GM04504 (cell line): ENCODE measurements around the gene ZNF320.
"Not testable (repeated sequence)": the region's sequence is repeated elsewhere in the genome, so short reads cannot be mapped to it uniquely, and the experiment has no call there.

Experiments
- DNase-seq: peaks from one replicate; pipeline ENCODE4 v3.0.0-alpha.2; 2012; ENCODE audit warnings: low read depth

The ZNF320 gene

DNA sequence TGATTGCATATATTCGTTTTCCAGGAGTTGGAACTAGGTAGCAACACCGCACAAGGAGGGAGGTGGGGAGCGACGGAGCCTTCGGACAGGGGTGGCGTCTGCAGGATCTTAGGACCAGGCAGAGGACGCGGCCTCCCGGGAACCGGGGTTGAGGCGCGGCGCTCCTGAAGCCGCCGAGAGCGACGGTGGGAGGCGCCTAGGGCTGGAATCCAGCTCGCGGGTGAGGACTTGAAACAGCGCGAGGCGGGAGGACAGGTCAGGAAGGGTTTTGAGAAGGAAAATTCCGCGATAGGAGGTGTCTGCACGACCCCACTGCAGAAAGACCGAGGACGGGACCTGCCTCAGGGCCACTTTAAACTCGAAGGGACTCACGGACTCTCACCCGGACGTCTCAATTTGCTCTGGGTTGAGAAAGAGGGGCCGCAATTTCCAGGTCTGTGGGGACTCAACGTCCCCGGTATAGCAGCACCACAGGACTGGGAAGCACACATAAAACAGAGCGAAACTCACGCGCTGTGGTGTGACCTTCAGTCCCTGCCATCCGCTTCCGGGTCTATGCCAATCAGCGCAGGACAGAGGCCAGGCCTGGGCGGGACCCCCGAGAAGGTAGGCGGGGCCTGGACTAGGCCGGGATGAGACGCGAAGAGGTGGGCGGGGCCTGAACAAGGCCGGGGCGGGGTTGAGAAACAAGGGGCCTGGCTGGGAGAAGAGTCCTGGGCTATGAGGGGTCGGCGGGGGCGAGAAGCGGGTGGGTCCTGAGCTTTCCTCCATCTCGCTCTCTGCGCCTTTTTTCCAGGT is at the start of gene ZNF320:
Gene ZNF320 (minus strand): TSS at position 498 of the 798 bp plus-strand sequence. CDS start 7,380 bp downstream, outside the sequence.
- DNase-seq = peak; percentile 86

DNA sequence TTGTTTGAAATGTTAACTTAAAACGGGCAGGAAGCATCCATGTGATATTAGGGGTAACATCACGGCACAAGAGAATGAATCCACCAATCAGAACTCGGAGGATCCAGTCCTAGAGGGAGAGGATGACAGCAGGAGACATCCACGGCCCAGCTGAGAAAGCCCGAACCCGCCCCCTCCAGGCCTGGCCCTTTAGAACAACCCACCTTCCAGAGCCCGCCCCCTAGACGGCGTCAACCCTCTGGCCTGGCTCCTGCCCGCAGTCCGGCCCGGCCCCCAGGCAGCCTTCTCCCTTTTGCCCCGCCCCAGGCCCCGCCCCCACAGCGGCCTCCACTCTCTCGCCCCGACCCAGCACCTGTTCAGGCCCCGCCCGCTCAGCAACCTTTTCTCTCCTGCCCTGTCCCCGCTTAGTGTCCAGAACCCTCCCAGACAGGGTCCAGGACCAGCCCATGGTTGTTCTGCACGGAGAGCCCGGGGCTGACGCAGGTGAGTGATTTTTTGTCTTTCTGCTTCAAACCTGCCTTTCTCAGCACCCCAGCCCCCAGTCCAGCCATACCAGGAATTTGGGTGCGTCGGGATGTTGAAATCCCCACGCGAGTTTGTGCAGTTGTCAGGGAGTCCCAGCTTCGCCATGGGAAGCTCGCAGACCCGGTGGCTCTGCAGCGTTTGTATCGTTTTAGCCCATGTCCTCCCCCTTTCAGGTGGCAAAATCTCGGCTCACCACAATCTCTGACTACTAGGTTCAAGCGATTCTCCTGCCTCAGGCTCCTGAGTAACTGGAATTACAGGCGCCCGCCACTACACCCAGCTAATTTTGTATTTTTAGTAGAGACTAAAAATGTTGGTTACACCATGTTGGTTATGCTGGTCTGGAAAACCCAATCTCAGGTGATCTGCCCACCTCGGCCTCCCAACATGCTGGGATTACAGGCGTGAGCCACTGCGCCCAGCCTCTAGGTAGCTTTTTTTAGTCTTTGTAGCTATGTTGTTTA is 49.2 kb upstream of the ZNF320 start:
- no peak for DNase-seq

DNA sequence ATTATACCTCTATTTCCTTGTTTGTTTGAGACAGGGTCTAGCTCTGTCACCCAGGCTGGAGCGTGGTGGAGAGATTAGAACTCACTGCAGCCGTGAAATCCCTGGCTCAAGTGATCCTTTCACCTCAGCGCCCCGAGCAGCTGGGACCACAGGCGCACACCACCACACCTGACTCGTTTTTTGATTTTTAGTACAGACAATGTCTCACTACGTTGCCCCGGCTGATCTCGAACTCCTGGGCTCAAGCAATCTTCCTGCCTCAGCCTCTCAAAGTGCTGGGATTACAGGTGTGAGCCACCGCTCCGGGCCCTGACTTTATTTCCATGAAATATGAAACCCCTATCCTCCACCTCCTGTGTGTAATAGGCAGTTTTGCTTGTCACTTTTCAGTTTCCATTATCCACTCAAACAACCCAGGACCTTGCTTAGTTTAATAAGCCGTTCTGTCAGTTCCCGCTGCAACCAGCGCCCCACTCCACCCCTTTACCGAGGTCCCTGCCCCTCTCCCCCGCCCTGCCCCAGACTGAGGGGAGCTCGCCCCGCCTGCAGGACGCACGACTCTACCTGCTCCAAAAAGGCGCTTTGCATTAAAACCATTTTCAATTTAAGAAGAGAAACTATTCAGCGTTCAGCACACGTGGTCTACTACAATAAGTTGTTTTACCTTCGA is 48.4 kb upstream of the ZNF320 start:
- no peak for DNase-seq

DNA sequence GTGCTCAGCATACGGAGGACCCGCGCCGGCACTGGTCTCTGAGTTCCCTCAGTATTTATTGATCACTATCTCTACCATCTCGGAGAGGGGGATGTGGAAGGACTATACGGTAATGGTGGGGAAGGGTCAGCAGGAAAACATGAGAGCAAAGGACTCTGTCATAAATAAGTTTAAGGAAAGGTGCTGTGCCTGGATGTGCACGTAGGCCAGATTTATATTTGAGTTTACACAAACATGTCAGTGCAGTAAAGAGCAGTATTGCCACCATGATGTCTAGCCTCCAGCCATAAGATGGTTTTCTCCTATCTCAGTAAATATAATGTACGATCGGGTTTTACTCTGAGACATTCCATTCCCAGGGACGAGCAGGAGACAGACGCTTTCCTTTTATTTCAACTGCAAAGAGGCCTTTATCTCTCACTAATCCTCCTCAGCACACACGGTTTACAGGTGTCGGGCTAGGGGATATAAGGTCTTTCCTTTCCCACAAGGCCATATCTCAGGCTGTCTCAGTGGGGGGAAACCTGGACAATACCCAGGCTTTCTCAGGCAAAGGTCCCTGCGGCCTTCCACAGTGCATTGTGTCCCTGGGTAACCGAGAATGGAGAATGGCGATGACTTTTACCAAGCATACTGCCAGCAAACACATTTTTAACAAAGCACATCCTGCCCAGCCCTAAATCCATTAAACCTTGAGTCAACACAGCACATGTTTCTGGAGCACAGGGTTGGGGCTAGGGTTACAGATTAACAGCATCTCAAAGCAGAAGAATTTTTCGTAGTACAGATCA is 47.5 kb upstream of the ZNF320 start:
- DNase-seq = not testable (repeated sequence)

DNA sequence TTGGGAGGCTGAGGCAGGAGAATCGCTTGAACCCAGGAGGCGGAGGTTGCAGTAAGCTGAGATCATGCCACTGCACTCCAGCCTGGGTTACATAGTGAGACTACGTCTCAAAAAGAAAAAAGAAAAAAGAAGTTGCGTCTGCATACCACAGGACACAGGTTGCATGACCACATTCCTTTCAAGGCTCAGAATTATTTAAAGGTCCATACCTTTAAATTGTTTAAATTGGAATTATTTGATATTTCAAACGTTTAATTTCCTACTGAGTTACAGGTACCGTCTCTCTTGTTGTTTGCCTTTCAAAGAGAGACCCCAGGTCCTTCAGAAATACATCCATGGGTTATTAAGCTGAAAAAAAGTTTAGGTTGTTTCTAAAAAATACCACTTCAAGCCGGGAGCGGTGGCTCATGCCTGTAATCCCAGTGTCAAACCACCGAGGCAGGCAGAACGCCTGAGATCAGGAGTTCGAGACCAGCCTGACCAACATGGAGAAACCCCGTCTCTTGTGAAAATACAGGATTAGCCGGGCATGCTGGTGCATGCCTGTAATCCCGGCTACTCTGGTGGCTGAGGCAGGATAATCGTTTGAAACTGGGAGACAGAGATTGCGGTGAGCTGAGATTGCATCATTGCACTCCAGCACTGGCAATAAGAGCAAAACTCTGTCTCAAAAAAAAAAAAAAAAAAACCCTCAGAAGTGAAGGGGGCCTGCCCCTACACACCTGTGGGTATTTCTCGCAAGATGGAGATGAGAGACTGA is 46.6 kb upstream of the ZNF320 start:
- no peak for DNase-seq

DNA sequence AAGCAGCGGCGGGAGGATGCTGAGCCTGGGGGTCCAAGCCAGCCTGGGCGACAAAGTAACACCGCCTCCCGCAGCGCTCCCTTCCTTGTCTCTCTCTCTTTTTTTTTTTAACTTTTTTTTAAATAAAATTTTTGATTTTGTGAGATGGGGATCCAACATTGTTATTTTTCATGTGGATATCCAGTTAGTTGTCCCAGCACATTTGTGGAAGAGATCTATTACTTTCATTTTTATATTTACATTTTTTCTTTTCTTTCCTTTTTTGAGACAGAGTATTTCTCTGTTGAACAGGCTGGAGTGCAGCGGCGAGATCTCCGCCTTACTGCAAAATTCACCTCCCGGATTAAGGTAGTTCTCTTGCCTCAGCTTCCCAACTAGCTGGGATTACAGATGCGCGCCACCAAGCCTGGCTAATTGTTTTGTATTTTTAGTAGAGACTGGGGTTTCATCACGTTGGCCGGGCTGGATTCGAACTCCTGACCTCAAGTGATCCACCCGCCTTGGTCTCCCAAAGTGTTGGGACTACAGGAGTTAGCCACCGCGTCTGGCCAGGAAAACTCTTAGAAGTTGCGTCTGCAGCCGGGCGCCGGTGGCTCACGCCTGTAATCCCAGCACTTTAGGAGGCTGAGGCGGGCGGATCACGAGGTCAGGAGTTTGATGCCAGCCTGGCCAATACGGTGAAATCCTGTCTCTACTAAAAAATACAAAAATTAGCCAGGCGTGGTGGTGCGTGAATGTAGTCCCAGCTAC is 45.9 kb upstream of the ZNF320 start:
- DNase-seq = no peak

DNA sequence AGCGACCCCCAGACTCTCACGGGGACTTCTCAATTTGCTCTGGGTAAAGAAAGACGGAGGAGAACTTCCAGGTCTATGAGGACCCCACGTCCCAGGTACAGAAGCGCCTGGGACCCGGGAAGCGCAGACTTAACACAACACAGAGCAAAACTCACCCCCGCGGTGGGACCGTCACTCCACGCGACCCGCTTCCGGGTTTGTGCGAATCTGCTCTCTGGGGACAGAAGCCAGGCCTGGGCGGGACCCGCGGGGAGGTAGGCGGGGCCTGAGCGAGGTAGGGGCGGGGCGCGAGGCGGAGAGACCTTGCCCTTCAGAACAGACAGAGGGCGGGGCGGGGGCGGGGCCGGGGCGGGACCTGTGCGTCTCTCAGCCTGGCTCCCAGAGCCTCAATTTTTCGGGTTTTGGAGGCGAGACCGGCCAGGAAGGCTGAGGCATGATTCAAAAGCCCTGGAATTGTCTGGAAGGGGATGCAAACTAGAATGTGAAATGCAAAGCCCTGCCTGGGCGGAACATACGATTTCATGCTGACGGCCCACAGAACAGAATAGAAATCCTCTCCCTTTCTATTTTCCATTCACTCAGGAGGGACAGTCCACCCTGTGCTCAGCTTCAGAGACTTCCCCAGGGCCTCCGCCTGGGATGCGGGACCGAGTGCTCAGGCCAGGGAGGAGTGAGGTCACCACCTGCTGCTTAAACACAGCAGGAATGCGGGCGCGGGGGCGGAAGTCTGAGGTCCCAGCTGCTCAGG is 45.1 kb upstream of the ZNF320 start:
- DNase-seq = peak; percentile 54

DNA sequence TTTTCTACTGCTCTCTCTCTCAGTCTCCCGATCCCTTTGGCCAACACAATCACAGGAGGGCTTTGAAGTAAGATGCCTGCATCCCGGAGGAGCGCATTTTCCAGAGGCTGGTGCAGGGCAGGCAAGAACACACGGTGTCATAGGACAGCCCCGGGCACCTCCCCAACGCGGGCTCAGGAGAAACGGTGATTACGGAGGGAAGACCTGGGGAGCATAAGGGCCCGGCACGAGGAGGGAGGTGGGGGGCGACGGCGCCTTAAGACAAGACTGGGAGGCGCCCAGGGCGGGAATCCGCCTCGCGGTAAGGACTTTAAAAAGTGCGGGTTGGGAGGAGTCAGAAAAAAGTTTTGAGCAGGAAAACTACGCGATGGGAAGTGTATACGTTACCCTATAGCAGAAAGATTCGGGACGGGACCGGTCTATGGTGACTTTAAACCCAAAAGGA is 44.5 kb upstream of the ZNF320 start:
- DNase-seq = no peak

DNA sequence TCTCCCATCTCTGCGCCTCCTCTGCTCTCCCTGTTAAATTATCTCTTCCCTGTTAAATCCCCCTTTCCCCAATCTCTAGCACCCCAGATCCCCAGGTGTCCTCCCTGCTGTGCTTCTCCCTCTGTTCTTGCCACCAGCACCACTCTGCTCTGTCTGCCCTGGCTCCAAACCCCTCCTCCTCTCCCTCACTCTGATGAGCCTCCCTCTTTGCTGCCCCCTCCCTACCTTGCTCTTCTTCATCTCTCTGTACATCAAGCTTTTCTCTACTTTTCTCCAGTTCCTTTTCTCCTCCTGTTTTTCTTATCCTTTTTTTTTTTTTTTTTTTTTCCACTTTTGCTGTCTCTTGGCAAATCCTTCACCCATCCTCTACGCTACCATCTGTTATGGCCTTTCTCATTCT is 44.1 kb upstream of the ZNF320 start:
- DNase-seq = not testable (repeated sequence)

DNA sequence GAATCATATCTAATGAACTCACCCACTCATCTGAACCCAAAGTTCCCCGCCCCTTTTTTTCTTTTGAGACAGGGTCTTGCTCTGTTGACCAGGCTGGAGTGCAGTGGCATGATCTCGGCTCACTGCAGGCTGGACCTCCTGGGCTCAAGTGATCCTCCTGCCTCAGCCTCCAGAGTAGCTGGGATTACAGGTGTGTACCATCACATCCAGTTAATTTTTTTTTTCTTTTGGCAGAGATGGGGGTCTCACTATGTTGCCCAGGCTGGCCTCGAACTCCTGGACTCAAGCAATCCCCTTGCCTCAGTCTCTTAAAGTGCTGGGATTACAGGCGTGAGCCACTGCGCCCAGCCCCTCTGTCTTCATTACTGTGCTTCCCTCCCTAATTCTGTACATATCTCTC is 43.5 kb upstream of the ZNF320 start:
- not testable (repeated sequence) for DNase-seq

DNA sequence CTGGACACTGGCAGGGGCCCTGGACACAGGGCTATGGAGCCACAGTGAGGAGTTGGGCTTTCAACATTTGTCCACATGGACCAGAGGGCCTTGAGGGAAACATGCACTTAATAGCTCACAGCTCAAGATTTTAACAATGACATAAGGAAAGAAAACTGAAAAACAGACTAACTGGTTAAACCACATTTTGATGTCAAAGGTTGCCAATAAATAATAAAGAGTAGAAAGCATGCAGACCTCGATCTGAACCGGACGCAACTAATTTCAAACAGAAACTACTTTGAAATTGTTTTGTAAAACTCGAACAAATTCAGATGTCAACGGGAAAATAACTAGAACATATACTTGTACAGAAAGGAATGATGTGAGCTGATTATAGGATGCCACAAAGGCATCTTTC is 41.3 kb upstream of the ZNF320 start:
- no peak for DNase-seq

DNA sequence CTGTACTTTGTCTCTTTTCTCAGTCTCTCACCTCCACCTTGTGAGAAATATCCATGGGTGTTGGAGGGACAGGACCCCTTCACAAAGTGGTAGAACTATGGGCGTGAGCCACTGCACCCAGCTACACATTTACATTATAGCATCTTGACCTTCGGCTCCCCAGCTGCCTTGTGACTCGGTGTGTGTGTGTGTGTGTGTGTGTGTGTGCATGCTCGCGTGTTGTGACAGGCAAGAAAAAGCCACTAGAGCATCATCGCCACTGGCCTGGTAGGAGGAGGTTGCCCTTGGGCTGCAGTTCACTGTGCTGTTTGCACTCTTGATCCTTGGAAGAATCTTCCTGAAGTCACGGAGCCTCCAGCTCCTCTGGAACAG is 39.5 kb upstream of the ZNF320 start:
- no peak for DNase-seq

DNA sequence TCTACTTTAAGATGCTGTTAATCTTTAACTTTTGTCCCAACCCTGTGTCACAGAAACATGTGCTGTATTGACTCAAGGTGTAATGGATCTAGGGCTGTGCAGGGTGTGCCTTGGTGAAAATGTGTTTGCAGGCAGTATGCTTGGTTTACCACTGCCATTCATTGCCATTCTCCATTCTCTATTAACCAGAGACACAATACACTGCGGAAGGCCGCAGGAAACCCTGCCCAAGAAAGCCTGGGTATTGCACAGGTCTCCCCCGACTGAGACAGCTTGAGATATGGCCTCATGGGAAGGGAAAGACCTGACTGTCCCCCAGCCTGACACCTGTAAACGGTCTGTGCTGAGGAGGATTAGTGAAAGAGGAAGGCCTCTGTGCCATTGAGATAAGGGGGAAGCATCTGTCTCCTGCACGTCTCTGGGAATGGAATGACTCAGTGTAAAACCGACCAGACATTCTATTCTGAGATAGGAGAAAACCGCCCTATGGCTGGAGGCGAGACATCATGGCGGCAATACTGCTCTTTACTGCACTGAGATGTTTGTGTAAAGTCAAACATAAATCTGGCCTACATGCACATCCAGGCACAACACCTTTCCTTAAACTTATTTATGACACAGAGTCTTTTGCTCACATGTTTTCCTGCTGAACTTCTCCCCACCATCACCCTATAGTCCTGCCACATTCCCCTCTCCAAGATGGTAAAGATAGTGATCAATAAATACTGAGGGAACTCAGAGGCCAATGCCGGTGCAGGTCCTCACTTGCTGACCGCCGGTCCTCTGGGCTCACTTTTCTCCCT is 38.9 kb upstream of the ZNF320 start:
- no peak for DNase-seq

DNA sequence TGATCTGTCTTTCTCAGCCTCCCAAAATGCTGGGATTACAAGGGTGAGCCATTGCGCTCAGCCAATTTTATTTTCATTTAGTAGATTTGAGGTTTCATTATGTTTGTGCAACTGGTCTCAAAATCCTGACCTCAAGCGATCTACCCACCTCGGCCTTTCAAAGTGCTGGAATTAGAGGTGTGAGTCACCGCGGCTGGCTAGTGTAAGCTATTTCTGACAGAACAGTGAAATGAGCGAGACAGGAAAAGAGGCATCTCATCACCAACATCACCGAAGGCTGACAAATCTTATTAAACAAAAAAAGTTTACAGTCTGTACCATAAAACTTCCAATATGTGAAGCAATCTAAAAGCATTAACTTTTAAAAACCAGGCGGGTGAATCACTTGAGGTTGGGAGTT is 38.0 kb upstream of the ZNF320 start:
- no peak for DNase-seq

DNA sequence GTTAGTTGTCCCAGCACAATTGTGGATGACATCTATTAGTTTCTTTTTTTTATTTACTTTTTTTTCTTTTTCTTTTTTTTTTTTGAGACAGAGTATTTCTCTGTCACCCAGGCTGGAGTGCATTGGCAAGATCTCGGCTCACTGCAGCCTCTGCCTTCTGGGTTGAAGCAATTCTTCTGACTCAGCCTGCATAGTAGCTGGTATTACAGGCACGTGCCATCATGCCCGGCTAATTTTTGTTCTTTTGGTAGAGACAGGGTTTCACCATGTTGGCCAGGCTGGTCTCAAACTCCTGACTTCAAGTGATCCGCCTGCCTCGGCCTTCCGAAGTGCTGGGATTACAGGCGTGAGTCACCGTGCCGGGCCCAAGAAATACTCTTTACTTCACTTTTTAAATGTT is 27.2 kb upstream of the ZNF320 start:
- DNase-seq = not testable (repeated sequence)

DNA sequence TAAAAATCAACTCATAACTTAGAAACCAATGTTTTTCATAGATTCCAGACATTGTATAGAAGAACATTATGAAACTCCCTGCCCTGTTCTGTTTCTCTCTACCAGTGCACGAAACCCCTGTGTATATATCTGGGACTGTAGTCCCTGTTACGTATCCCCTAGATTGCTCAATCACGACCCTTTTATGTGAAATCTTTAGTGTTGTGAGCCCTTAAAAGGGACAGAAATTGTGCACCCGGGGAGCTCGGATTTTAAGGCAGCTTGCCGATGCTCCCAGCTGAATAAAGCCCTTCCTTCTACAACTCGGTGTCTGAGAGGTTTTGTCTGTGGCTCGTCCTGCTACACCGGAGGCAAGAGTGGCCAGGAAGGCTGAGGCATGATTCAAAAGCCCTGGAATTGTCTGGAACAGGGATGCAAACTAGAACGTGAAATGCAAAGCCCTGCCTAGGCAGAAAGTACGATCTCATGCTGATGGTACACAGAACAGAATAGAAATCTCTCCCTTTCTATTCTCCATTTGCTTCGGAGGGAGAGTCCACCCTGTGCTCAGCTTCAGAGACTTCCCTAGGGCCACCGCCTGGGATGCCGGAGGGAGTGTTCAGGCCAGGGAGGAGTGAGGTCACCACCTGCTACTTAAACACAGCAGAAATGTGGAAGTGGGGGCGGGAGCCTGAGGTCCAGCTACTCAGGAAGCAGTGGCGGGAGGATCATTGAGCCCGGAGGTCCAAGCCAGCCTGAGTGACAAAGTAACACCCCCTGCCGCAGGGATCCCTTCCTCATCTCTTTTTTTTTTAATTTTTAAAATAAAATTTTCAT is 26.6 kb upstream of the ZNF320 start:
- DNase-seq = no peak
